ENCODE data around the gene ZSWIM7. TPM values are rescaled to one million over a fixed set of nuclear protein-coding genes. Genes with fewer than 3 reads are reported as not detected.
A peak's percentile ranks its signal among the peaks of the same experiment; 100 is the strongest.

Gene ZSWIM7
- total and polyA plus RNA-seq, 7 experiments from 2014 or later: 10.0 to 82.7 (median 39.0) TPM

- intact Hi-C loops (cut with micrococcal nuclease): no loop called here
- H3K27ac Mint-ChIP-seq: peak overlapping the region in 2 of 9 donors; percentile 14 to 58
- peaks cover 0 to 13% (median 5%) of the 10 kb centered on the region in 5 donors for H3K27me3 Mint-ChIP-seq
- H3K36me3 Mint-ChIP-seq: peaks cover 2 to 24% (median 4%) of the 10 kb centered on the region in 5 donors
- Histone ChIP-seq H3K27ac (ENCODE audit: low read depth, low read length) (no peak overlapping the region), H3K9me3 (ENCODE audit: control insufficient read depth in 2 of 3, low read length in 3 of 3) (no peaks in the 10 kb centered on the region), H3K27me3 (ENCODE audit: control insufficient read depth in 2 of 2, insufficient read depth in 2 of 2, low read length in 2 of 2) (no peaks in the 10 kb centered on the region), H3K4me1 (ENCODE audit: control insufficient read depth in 2 of 2, insufficient read depth in 2 of 2, low read length in 2 of 2) (no peaks in the 10 kb centered on the region), H3K4me3 (ENCODE audit: low read length) (no peak overlapping the region), H3K36me3 (ENCODE audit: control insufficient read depth in 2 of 3, insufficient read depth in 3 of 3, low read length in 3 of 3) (peaks cover 0 to 17% (median 3%) of the 10 kb centered on the region in 3 experiments)
- ATAC-seq (no peak), DNase-seq (no peak)
- POLR2A ChIA-PET: no interaction called here
- CTCF ChIA-PET: no interaction called here
- H3K4me1 Mint-ChIP-seq: peaks cover 0 to 10% (median under 1%) of the 10 kb centered on the region in 7 donors
- no peak overlapping the region for H3K4me3 Mint-ChIP-seq
- H3K9me3 Mint-ChIP-seq: no peaks in the 10 kb centered on the region
Observed at GRCh38 chr17:15973016-15973415, 26.5 kb downstream of the ZSWIM7 start.

- H3K4me1 Mint-ChIP-seq: peaks cover 0 to 13% (median 5%) of the 10 kb centered on the region in 7 donors
- H3K4me1 ChIP-seq (ENCODE audit: control insufficient read depth in 2 of 2, insufficient read depth in 2 of 2, low read length in 2 of 2): no peaks in the 10 kb centered on the region
- intact Hi-C loops (cut with micrococcal nuclease): no loop called here
- no peak overlapping the region for H3K27ac ChIP-seq (ENCODE audit: low read depth, low read length)
- no peak overlapping the region for H3K4me3 ChIP-seq (ENCODE audit: low read length)
- H3K27me3 Mint-ChIP-seq: peaks cover 0 to 16% (median 5%) of the 10 kb centered on the region in 5 donors
- CTCF ChIA-PET: no interaction called here
- H3K36me3 Mint-ChIP-seq: peaks cover 0 to 19% (median 4%) of the 10 kb centered on the region in 5 donors
- peak; percentile 31 for ATAC-seq
- H3K36me3 ChIP-seq (ENCODE audit: control insufficient read depth in 2 of 3, insufficient read depth in 3 of 3, low read length in 3 of 3): peaks cover 0 to 12% (median 0%) of the 10 kb centered on the region in 3 experiments
- H3K27ac Mint-ChIP-seq: peak overlapping the region in 1 of 9 donors; percentile 14
- H3K9me3 Mint-ChIP-seq: no peaks in the 10 kb centered on the region
- H3K9me3 ChIP-seq (ENCODE audit: control insufficient read depth in 2 of 3, low read length in 3 of 3): no peaks in the 10 kb centered on the region
- no peak overlapping the region for H3K4me3 Mint-ChIP-seq
- no peak for DNase-seq
- no peaks in the 10 kb centered on the region for H3K27me3 ChIP-seq (ENCODE audit: control insufficient read depth in 2 of 2, insufficient read depth in 2 of 2, low read length in 2 of 2)
- POLR2A ChIA-PET: no interaction called here
Observed at GRCh38 chr17:15972497-15972951, 27.0 kb downstream of the ZSWIM7 start.

- ATAC-seq: no peak
Observed at GRCh38 chr17:15971882-15972281, 27.6 kb downstream of the ZSWIM7 start.

GRCh38 chr17:15971098-15971678 is 28.3 kb downstream of the ZSWIM7 start:
- POLR2A ChIA-PET: no interaction called here
- peaks cover 5 to 26% (median 16%) of the 10 kb centered on the region in 7 donors for H3K4me1 Mint-ChIP-seq
- H3K27ac Mint-ChIP-seq: peak overlapping the region in 1 of 9 donors; percentile 78
- Histone ChIP-seq H3K4me3 (ENCODE audit: low read length) (no peak overlapping the region), H3K27ac (ENCODE audit: low read depth, low read length) (no peak overlapping the region), H3K36me3 (ENCODE audit: control insufficient read depth in 2 of 3, insufficient read depth in 3 of 3, low read length in 3 of 3) (peaks cover 0 to 5% (median 0%) of the 10 kb centered on the region in 3 experiments), H3K9me3 (ENCODE audit: control insufficient read depth in 2 of 3, low read length in 3 of 3) (no peaks in the 10 kb centered on the region), H3K27me3 (ENCODE audit: control insufficient read depth in 2 of 2, insufficient read depth in 2 of 2, low read length in 2 of 2) (no peaks in the 10 kb centered on the region), H3K4me1 (ENCODE audit: control insufficient read depth in 2 of 2, insufficient read depth in 2 of 2, low read length in 2 of 2) (peaks cover 0 to 8% of the 10 kb centered on the region in 2 donors)
- no peak for ATAC-seq
- no peak for DNase-seq
- CTCF ChIA-PET: no interaction called here
- no peaks in the 10 kb centered on the region for H3K9me3 Mint-ChIP-seq
- intact Hi-C loops (cut with micrococcal nuclease): no loop called here
- H3K36me3 Mint-ChIP-seq: peaks cover 0 to 10% (median 0%) of the 10 kb centered on the region in 5 donors
- peaks cover 0 to 20% (median 5%) of the 10 kb centered on the region in 5 donors for H3K27me3 Mint-ChIP-seq
- H3K4me3 Mint-ChIP-seq: no peak overlapping the region

More at GRCh38 chr17:15971882-15972281, 27.6 kb downstream of the ZSWIM7 start:
- no peak for DNase-seq
- Mint-ChIP-seq H3K4me3 (no peak overlapping the region), H3K4me1 (peaks cover under 1 to 19% (median 10%) of the 10 kb centered on the region in 7 donors), H3K36me3 (peaks cover 0 to 13% (median 2%) of the 10 kb centered on the region in 5 donors), H3K27ac (peak overlapping the region in 1 of 9 donors; percentile 78), H3K27me3 (peaks cover 0 to 16% (median 5%) of the 10 kb centered on the region in 5 donors), H3K9me3 (no peaks in the 10 kb centered on the region)
- Histone ChIP-seq H3K4me1 (ENCODE audit: control insufficient read depth in 2 of 2, insufficient read depth in 2 of 2, low read length in 2 of 2) (peaks cover 0 to 1% of the 10 kb centered on the region in 2 donors), H3K4me3 (ENCODE audit: low read length) (no peak overlapping the region), H3K9me3 (ENCODE audit: control insufficient read depth in 2 of 3, low read length in 3 of 3) (no peaks in the 10 kb centered on the region), H3K36me3 (ENCODE audit: control insufficient read depth in 2 of 3, insufficient read depth in 3 of 3, low read length in 3 of 3) (peaks cover 0 to 10% (median 0%) of the 10 kb centered on the region in 3 experiments), H3K27ac (ENCODE audit: low read depth, low read length) (no peak overlapping the region), H3K27me3 (ENCODE audit: control insufficient read depth in 2 of 2, insufficient read depth in 2 of 2, low read length in 2 of 2) (no peaks in the 10 kb centered on the region)
- intact Hi-C loops (cut with micrococcal nuclease): no loop called here
- ChIA-PET POLR2A (no interaction called here), CTCF (no interaction called here)

- Histone ChIP-seq H3K27me3 (ENCODE audit: control insufficient read depth in 2 of 2, insufficient read depth in 2 of 2, low read length in 2 of 2) (no peaks in the 10 kb centered on the region), H3K9me3 (ENCODE audit: control insufficient read depth in 2 of 3, low read length in 3 of 3) (no peaks in the 10 kb centered on the region), H3K36me3 (ENCODE audit: control insufficient read depth in 2 of 3, insufficient read depth in 3 of 3, low read length in 3 of 3) (peaks cover 0 to 5% (median 0%) of the 10 kb centered on the region in 3 experiments), H3K4me1 (ENCODE audit: control insufficient read depth in 2 of 2, insufficient read depth in 2 of 2, low read length in 2 of 2) (peaks cover 0 to 10% of the 10 kb centered on the region in 2 donors), H3K4me3 (ENCODE audit: low read length) (no peak overlapping the region), H3K27ac (ENCODE audit: low read depth, low read length) (no peak overlapping the region)
- DNase-seq (no peak), ATAC-seq (no peak)
- CTCF ChIA-PET: no interaction called here
- H3K27ac Mint-ChIP-seq: no peak overlapping the region
- H3K4me3 Mint-ChIP-seq: no peak overlapping the region
- intact Hi-C loops (cut with micrococcal nuclease): no loop called here
- POLR2A ChIA-PET: no interaction called here
- peaks cover 0 to 25% (median 5%) of the 10 kb centered on the region in 5 donors for H3K27me3 Mint-ChIP-seq
- peaks cover 8 to 33% (median 22%) of the 10 kb centered on the region in 7 donors for H3K4me1 Mint-ChIP-seq
- H3K36me3 Mint-ChIP-seq: peaks cover 0 to 10% (median 0%) of the 10 kb centered on the region in 5 donors
- H3K9me3 Mint-ChIP-seq: no peaks in the 10 kb centered on the region
Observed at GRCh38 chr17:15970500-15970899, 29.0 kb downstream of the ZSWIM7 start.

GRCh38 chr17:15969463-15969862 is 30.0 kb downstream of the ZSWIM7 start:
- Mint-ChIP-seq H3K27ac (peak overlapping the region in 3 of 9 donors; percentile 41 to 88 (median 65)), H3K27me3 (peaks cover 0 to 30% (median 5%) of the 10 kb centered on the region in 5 donors), H3K36me3 (peaks cover 0 to 2% (median 0%) of the 10 kb centered on the region in 5 donors), H3K4me3 (no peak overlapping the region), H3K9me3 (no peaks in the 10 kb centered on the region), H3K4me1 (peaks cover 8 to 36% (median 25%) of the 10 kb centered on the region in 7 donors)
- H3K4me1 ChIP-seq (ENCODE audit: control insufficient read depth in 2 of 2, insufficient read depth in 2 of 2, low read length in 2 of 2): peaks cover 0 to 10% of the 10 kb centered on the region in 2 donors
- H3K27me3 ChIP-seq (ENCODE audit: control insufficient read depth in 2 of 2, insufficient read depth in 2 of 2, low read length in 2 of 2): no peaks in the 10 kb centered on the region
- ATAC-seq (no peak), DNase-seq (no peak)
- intact Hi-C loops (cut with micrococcal nuclease): no loop called here
- H3K27ac ChIP-seq (ENCODE audit: low read depth, low read length): no peak overlapping the region
- no peak overlapping the region for H3K4me3 ChIP-seq (ENCODE audit: low read length)
- ChIA-PET POLR2A (no interaction called here), CTCF (no interaction called here)
- no peaks in the 10 kb centered on the region for H3K36me3 ChIP-seq (ENCODE audit: control insufficient read depth in 2 of 3, insufficient read depth in 3 of 3, low read length in 3 of 3)
- H3K9me3 ChIP-seq (ENCODE audit: control insufficient read depth in 2 of 3, low read length in 3 of 3): no peaks in the 10 kb centered on the region

Data from naive thymus-derived CD4-positive, alpha-beta T cell (primary cell).